ENCODE measurements around the gene PRR13. TPM values are rescaled to one million over a fixed set of nuclear protein-coding genes. Genes with fewer than 3 reads are reported as not detected.

Gene PRR13
- polyA plus RNA-seq, 1 donor from 2014 or later: 689 TPM

DNA sequence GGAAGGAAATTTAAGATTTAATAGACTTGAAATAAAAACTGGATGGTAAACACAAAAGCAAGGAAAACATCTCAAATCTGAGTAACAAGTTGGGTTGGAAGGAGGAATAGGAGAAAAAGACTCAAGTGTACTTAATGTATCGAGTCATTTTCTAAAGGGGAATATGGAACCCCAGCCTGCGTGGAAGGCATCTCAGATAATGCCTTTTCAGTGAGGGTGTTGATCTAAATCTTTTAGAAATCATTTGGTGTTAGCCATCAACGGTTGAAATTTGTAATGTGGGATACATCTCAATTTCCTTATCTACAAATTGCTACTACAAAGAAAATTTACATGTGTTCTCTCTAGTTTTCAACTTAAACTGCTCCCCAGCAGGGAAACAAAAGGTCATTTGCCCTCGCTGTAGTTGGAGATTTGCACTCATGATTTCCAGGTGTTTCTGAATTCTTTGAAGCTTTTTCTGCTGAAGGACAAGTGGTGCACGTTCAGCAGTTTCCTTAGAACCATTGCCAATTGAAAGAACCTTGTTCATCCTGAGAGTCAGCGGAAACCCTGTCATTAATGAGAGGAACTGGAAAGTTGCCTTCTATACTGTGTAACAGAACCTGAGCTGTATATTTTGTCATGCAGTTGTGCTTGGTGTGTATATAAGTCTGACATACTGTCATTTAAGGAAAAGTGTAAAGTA lies 12.6 kb downstream of the PRR13 start:
- Mint-ChIP-seq H3K36me3 (peaks cover 6% of the 10 kb centered on the region), H3K27ac (peak overlapping the region; percentile 16 to 95 (median 92)), H3K4me1 (peaks cover 19 to 28% (median 22%) of the 10 kb centered on the region in 3 donors), H3K9me3 (no peaks in the 10 kb centered on the region), H3K4me3 (peak overlapping the region; percentile 33 to 99 (median 98)), H3K27me3 (no peaks in the 10 kb centered on the region)

- Mint-ChIP-seq H3K9me3 (no peaks in the 10 kb centered on the region), H3K4me3 (peak overlapping the region in 3 of 4 donors; percentile 33 to 76 (median 63)), H3K27ac (peak overlapping the region in 2 of 3 donors; percentile 16 to 95), H3K4me1 (peaks cover 19 to 28% (median 22%) of the 10 kb centered on the region in 3 donors), H3K36me3 (peaks cover 6% of the 10 kb centered on the region), H3K27me3 (no peaks in the 10 kb centered on the region)
Measured at GRCh38 chr12:53454707-53455106, 13.2 kb downstream of the PRR13 start.

GRCh38 chr12:53456654-53457366 lies 15.3 kb downstream of the PRR13 start:
- H3K27me3 Mint-ChIP-seq: no peaks in the 10 kb centered on the region
- peak overlapping the region in 1 of 4 donors; percentile 69 for H3K4me3 Mint-ChIP-seq
- no peak overlapping the region for H3K27ac Mint-ChIP-seq
- H3K9me3 Mint-ChIP-seq: no peaks in the 10 kb centered on the region
- H3K4me1 Mint-ChIP-seq: peaks cover 16 to 24% (median 22%) of the 10 kb centered on the region in 3 donors
- peaks cover 6% of the 10 kb centered on the region for H3K36me3 Mint-ChIP-seq

- Mint-ChIP-seq H3K27ac (no peak overlapping the region), H3K4me1 (peaks cover 7 to 22% (median 10%) of the 10 kb centered on the region in 3 donors), H3K27me3 (no peaks in the 10 kb centered on the region), H3K9me3 (no peaks in the 10 kb centered on the region), H3K4me3 (no peak overlapping the region), H3K36me3 (peaks cover 4% of the 10 kb centered on the region)
Measured at GRCh38 chr12:53459097-53459496, 17.6 kb downstream of the PRR13 start.

DNA sequence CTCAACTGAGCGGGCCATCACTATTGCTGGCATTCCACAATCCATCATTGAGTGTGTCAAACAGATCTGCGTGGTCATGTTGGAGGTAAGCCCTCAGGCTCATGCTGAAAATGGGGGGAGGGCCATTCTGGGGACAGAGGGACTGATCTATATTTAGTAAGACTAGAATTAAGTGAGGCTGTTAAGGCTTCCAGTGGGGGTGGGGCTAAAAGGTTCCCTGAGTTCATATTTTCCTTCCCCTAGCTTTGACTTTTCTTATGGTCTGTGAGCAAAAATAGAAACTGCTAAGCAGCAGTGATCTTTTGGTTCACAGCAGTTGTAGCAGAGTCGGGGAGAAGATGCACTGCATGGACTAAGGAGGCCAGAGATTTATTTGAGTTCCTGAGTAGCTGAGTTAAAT lies 19.5 kb downstream of the PRR13 start:
- Mint-ChIP-seq H3K27me3 (no peaks in the 10 kb centered on the region), H3K4me3 (peak overlapping the region in 1 of 4 donors; percentile 34), H3K27ac (peak overlapping the region in 2 of 3 donors; percentile 46 to 67), H3K9me3 (no peaks in the 10 kb centered on the region), H3K4me1 (peaks cover 0 to 15% (median 3%) of the 10 kb centered on the region in 3 donors), H3K36me3 (no peaks in the 10 kb centered on the region)

- H3K27me3 Mint-ChIP-seq: no peaks in the 10 kb centered on the region
- H3K4me1 Mint-ChIP-seq: peaks cover 0 to 15% (median 3%) of the 10 kb centered on the region in 3 donors
- no peak overlapping the region for H3K4me3 Mint-ChIP-seq
- peaks cover 2% of the 10 kb centered on the region for H3K36me3 Mint-ChIP-seq
- H3K9me3 Mint-ChIP-seq: no peaks in the 10 kb centered on the region
- no peak overlapping the region for H3K27ac Mint-ChIP-seq
Measured at GRCh38 chr12:53461591-53461990, 20.1 kb downstream of the PRR13 start.

DNA sequence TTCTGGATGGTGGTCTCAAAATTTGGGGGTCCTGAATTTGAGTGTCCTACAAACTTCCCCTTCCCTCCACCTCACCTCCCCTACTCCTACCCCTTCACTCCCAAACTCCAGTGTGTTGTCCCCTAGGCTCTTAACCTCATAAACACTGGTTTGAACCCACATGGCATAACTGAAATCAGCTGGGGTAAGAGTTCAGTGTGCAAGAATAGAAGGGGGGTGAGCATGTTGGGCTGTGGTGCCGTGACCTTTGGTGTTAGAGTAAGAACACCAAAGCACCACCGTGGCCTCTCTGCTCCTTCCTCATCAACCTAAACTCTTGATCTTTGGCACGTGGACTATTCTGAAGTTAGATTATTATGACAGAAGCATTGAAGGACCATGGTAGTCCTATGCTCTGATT lies 21.4 kb downstream of the PRR13 start:
- Mint-ChIP-seq H3K4me1 (peaks cover 0 to 15% (median 3%) of the 10 kb centered on the region in 3 donors), H3K4me3 (no peak overlapping the region), H3K27me3 (no peaks in the 10 kb centered on the region), H3K27ac (no peak overlapping the region), H3K36me3 (peaks cover 2% of the 10 kb centered on the region), H3K9me3 (no peaks in the 10 kb centered on the region)

- Mint-ChIP-seq H3K36me3 (peaks cover 2% of the 10 kb centered on the region), H3K4me3 (no peak overlapping the region)
Measured at GRCh38 chr12:53463802-53464560, 22.4 kb downstream of the PRR13 start.

DNA sequence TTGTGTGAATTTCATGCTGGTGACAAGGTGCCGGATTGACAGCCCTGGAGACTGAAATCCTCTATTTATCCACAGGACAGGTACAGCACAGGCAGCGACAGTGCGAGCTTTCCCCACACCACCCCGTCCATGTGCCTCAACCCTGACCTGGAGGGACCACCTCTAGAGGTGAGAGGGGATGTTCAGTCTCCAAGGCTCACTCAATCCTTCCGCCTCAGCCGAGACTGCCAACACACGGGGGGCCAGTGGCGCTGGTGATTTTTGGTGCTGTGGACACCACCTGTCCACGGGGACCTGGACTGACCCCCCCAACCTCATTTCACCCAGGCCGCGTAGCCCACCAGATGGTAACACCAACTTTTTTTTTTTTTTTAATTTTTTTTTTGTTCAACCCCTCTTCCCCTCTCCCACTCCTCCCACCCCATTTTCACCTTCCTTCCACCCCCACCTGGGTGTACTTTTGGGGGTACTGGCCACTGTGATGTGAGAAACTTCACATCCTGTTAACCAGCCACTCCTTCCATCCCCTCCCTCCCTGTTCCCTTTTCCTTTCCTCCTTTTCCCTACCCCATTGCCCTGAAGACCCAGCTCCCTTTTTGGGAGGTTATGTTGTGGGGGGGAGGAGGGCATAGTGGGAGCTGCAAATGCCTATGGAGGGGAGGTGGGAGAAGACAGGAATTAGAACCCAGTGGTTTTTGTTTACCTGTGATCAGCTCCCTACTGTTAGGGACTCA lies 23.3 kb downstream of the PRR13 start:
- H3K4me1 Mint-ChIP-seq: peaks cover 0 to 15% (median 6%) of the 10 kb centered on the region in 3 donors
- H3K9me3 Mint-ChIP-seq: no peaks in the 10 kb centered on the region
- H3K27ac Mint-ChIP-seq: peak overlapping the region in 1 of 3 donors; percentile 63

More at GRCh38 chr12:53463802-53464560, 22.4 kb downstream of the PRR13 start:
- peak overlapping the region in 1 of 3 donors; percentile 56 for H3K27ac Mint-ChIP-seq
- H3K4me1 Mint-ChIP-seq: peaks cover 0 to 15% (median 6%) of the 10 kb centered on the region in 3 donors
- no peaks in the 10 kb centered on the region for H3K27me3 Mint-ChIP-seq
- no peaks in the 10 kb centered on the region for H3K9me3 Mint-ChIP-seq

DNA sequence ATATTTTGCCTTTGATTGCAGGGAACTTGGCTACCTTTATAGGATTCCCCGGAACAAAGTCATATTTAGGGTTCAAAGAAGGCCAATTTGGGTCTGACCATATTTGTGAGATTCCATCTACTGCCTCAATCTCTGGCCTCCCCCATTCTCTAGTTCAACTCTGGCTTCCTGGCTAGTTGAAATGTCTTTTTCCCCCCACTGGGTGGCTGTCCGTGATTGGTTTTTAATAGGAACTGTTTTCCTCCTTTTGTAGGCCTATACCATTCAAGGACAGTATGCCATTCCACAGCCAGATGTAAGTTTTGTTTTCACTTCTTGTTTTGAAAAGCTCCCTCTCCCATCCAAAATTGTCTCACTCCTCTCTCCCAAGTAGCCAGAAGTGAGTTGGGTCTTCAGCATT lies 24.1 kb downstream of the PRR13 start:
- H3K36me3 Mint-ChIP-seq: peaks cover 2% of the 10 kb centered on the region
- no peaks in the 10 kb centered on the region for H3K27me3 Mint-ChIP-seq
- no peaks in the 10 kb centered on the region for H3K9me3 Mint-ChIP-seq
- H3K27ac Mint-ChIP-seq: no peak overlapping the region
- H3K4me3 Mint-ChIP-seq: peak overlapping the region in 2 of 4 donors; percentile 5 to 25
- H3K4me1 Mint-ChIP-seq: peaks cover 0 to 9% (median 5%) of the 10 kb centered on the region in 3 donors

More for the DNA sequence above, 23.3 kb downstream of the PRR13 start:
- Mint-ChIP-seq H3K36me3 (peaks cover 2% of the 10 kb centered on the region), H3K4me3 (no peak overlapping the region), H3K27me3 (no peaks in the 10 kb centered on the region)

GRCh38 chr12:53466640-53467039 lies 25.1 kb downstream of the PRR13 start:
- Mint-ChIP-seq H3K36me3 (peaks cover 2% of the 10 kb centered on the region), H3K27me3 (no peaks in the 10 kb centered on the region), H3K9me3 (no peaks in the 10 kb centered on the region), H3K4me3 (no peak overlapping the region), H3K27ac (no peak overlapping the region), H3K4me1 (peaks cover 2 to 8% (median 5%) of the 10 kb centered on the region in 3 donors)

GRCh38 chr12:53467082-53467481 lies 25.5 kb downstream of the PRR13 start:
- H3K27ac Mint-ChIP-seq: no peak overlapping the region
- no peaks in the 10 kb centered on the region for H3K9me3 Mint-ChIP-seq
- H3K4me3 Mint-ChIP-seq: no peak overlapping the region
- H3K4me1 Mint-ChIP-seq: peaks cover 3 to 11% (median 6%) of the 10 kb centered on the region in 3 donors
- H3K27me3 Mint-ChIP-seq: no peaks in the 10 kb centered on the region
- peaks cover 2% of the 10 kb centered on the region for H3K36me3 Mint-ChIP-seq

DNA sequence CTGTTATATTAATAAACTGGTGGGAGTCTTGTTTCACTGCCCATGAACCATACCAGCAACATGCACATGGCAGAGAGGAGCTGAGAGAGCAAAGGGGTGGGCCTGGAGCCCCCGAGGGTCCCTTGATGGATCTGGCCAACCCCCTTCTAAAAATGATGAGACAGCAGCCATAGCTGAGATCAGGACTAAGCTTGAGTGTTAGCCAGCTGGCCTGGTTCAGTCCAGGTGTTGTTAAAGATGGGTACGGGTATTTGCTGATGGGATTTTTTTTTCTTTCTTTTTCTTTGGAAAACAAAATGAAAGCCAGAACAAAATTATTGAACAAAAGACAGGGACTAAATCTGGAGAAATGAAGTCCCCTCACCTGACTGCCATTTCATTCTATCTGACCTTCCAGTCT lies 26.3 kb downstream of the PRR13 start:
- Mint-ChIP-seq H3K27ac (peak overlapping the region in 2 of 3 donors; percentile 43 to 56), H3K9me3 (no peaks in the 10 kb centered on the region), H3K27me3 (no peaks in the 10 kb centered on the region), H3K36me3 (peaks cover 2% of the 10 kb centered on the region), H3K4me1 (peaks cover 6 to 10% (median 8%) of the 10 kb centered on the region in 3 donors), H3K4me3 (no peak overlapping the region)

GRCh38 chr12:53468282-53468681 lies 26.7 kb downstream of the PRR13 start:
- no peaks in the 10 kb centered on the region for H3K27me3 Mint-ChIP-seq
- H3K36me3 Mint-ChIP-seq: peaks cover 2% of the 10 kb centered on the region
- H3K9me3 Mint-ChIP-seq: no peaks in the 10 kb centered on the region
- H3K27ac Mint-ChIP-seq: peak overlapping the region in 2 of 3 donors; percentile 59 to 83
- no peak overlapping the region for H3K4me3 Mint-ChIP-seq
- peaks cover 6 to 10% (median 8%) of the 10 kb centered on the region in 3 donors for H3K4me1 Mint-ChIP-seq
